ENCODE measurements around the gene TIMP2. TPM values are rescaled to one million over a fixed set of nuclear protein-coding genes. Genes with fewer than 3 reads are reported as not detected.

Gene TIMP2
- polyA plus RNA-seq, 2 of the 4 experiments (the other 2 are of a cell fraction) = 68.1 to 166 TPM

DNA sequence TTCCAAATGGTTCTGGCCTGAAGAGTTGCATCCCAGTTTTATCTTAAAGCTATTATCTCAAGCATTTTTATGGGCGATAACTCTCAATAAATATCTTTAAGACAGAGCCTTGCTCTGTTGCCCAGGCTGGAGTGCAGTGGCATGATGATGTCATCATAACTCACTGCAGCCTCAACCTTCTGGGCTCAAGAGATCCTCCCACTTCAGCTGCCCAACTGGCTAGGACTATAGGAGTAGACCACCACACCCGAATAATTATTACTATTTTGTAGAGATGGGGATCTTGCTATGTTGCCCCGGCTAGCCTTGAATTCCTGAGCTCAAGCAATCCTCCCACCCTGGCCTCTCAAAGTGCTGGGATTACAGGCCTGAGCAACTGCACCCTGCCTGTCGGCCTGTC, 117.0 kb downstream of the TIMP2 start:
- TF ChIP-seq ZSCAN20 (CRISPR knock-in tag; IDR thresholded peaks at IDR 0.05) (no peak), KDM5A (IDR thresholded peaks at IDR 0.05) (no peak), FOSL2 (IDR thresholded peaks at IDR 0.05) (no peak), FOSL2 (CRISPR knock-in tag; IDR thresholded peaks at IDR 0.05) (0 out of 2 replicates have a peak, but pooled peaks have one; percentile 16), EHF (CRISPR knock-in tag; IDR thresholded peaks at IDR 0.05) (no peak), JUNB (IDR thresholded peaks at IDR 0.05) (no peak)
- TF ChIP-seq, protein P1, sequence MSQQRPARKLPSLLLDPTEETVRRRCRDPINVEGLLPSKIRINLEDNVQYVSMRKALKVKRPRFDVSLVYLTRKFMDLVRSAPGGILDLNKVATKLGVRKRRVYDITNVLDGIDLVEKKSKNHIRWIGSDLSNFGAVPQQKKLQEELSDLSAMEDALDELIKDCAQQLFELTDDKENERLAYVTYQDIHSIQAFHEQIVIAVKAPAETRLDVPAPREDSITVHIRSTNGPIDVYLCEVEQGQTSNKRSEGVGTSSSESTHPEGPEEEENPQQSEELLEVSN (IDR thresholded peaks at IDR 0.05; ENCODE audit: borderline replicate concordance, low read depth) = no peak
- Histone ChIP-seq H3K4me3 (no peak overlapping the region), H3K4me1 (no peaks in the 10 kb centered on the region), H3K4me2 (no peak overlapping the region), H3K9me3 (no peaks in the 10 kb centered on the region), H3K27ac (no peak overlapping the region)
- no peak; a peak in 1 of 6 replicates for ATAC-seq
- 85% methylated on average over 4 of the region's 4 CpGs for WGBS (ENCODE audit: missing lambda C conversion rate)
- FAIRE-seq = no peak
- ChIA-PET CTCF (interaction anchor here (0.5 to 3.1 kb wide), 6 partner anchors 9 to 163 kb away, joined by 3 to 10 read pairs (median 4); partner anchors contain the start of gene CYTH1), POLR2A (no interaction called here)
- DNase-seq (ENCODE audit: low read depth in 1 of 2, low spot score in 1 of 2) = no peak

DNA sequence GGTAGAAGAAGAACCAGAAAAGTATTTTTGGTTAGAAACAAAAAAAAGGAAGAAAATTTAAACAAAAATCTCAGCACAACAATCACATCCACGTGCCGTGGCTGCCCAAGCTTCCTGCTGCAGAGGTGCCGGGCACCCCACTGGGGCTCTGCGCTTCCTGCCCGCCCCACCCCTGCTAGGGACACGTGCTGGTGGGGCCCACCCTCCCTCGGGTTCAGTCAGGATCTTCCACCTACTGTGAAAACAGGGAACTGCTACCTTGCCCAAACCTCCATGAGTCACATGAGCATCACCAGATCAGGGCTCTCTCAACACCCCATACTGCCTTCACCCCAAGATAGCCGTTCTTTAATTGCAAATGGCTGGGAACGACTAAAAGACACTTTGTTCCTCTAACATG, 118.7 kb downstream of the TIMP2 start:
- Histone ChIP-seq H3K4me3 (no peak overlapping the region), H3K9me3 (no peaks in the 10 kb centered on the region), H3K27ac (no peak overlapping the region), H3K4me1 (no peaks in the 10 kb centered on the region), H3K4me2 (no peak overlapping the region)
- ATAC-seq (peak; percentile 53 to 63), DNase-seq (ENCODE audit: low read depth in 1 of 2, low spot score in 1 of 2) (peak; percentile 27 to 53), FAIRE-seq (no peak)
- ChIA-PET CTCF (interaction anchor here (1.1 kb wide), 1 partner anchor 16 kb away, joined by 4 read pairs; no protein-coding TSS in a partner anchor), POLR2A (no interaction called here)
- TF ChIP-seq POLR2AphosphoS2 (conservative IDR thresholded peaks at IDR 0.05; ENCODE audit: low read length) (no peak), FOSB (CRISPR knock-in tag; IDR thresholded peaks at IDR 0.05) (no peak)
- TF ChIP-seq, protein P2, sequence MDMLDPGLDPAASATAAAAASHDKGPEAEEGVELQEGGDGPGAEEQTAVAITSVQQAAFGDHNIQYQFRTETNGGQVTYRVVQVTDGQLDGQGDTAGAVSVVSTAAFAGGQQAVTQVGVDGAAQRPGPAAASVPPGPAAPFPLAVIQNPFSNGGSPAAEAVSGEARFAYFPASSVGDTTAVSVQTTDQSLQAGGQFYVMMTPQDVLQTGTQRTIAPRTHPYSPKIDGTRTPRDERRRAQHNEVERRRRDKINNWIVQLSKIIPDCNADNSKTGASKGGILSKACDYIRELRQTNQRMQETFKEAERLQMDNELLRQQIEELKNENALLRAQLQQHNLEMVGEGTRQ (IDR thresholded peaks at IDR 0.05) = peak; percentile 12; the same call in 1 of the 2 replicates
- WGBS (ENCODE audit: missing lambda C conversion rate) = 88% methylated on average over 9 of the region's 9 CpGs

DNA sequence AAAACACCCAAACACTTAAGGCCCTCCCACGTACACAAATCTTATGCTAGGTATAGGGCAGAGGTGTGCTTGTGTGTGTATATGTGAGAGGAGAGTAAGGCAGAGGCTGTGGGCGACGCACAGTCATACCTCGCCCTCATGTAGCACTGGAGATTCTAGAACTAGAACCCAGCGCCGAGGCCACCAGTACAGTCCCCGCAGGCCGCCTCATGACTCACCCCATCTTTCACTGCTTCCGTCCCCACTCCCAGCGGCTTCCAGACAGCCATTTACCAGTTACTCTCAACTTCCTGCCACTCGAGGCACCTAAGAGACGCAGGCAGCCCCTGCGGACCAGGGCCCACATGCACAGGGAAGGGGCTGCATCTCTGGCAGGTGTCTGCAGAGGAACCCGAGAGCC, 119.9 kb downstream of the TIMP2 start:
- no peak overlapping the region for H3K4me3 ChIP-seq
- FAIRE-seq (no peak), DNase-seq (ENCODE audit: low read depth in 1 of 2, low spot score in 1 of 2) (no peak), ATAC-seq (no peak; a peak in 1 of 6 replicates)
- no peaks in the 10 kb centered on the region for H3K4me1 ChIP-seq
- no peak for TF ChIP-seq FOSL2 (IDR thresholded peaks at IDR 0.05)
- TF ChIP-seq FOSL2 (CRISPR knock-in tag; IDR thresholded peaks at IDR 0.05) = 0 out of 2 replicates have a peak, but pooled peaks have one; percentile 3
- TF ChIP-seq RAD21 (conservative IDR thresholded peaks at IDR 0.05 in 1 of 2, IDR thresholded peaks at IDR 0.05 in 1 of 2) = no peak
- TF ChIP-seq, protein P3, sequence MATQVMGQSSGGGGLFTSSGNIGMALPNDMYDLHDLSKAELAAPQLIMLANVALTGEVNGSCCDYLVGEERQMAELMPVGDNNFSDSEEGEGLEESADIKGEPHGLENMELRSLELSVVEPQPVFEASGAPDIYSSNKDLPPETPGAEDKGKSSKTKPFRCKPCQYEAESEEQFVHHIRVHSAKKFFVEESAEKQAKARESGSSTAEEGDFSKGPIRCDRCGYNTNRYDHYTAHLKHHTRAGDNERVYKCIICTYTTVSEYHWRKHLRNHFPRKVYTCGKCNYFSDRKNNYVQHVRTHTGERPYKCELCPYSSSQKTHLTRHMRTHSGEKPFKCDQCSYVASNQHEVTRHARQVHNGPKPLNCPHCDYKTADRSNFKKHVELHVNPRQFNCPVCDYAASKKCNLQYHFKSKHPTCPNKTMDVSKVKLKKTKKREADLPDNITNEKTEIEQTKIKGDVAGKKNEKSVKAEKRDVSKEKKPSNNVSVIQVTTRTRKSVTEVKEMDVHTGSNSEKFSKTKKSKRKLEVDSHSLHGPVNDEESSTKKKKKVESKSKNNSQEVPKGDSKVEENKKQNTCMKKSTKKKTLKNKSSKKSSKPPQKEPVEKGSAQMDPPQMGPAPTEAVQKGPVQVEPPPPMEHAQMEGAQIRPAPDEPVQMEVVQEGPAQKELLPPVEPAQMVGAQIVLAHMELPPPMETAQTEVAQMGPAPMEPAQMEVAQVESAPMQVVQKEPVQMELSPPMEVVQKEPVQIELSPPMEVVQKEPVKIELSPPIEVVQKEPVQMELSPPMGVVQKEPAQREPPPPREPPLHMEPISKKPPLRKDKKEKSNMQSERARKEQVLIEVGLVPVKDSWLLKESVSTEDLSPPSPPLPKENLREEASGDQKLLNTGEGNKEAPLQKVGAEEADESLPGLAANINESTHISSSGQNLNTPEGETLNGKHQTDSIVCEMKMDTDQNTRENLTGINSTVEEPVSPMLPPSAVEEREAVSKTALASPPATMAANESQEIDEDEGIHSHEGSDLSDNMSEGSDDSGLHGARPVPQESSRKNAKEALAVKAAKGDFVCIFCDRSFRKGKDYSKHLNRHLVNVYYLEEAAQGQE (IDR thresholded peaks at IDR 0.05) = no peak
- H3K4me2 ChIP-seq = no peak overlapping the region
- H3K27ac ChIP-seq = no peak overlapping the region
- 92% methylated on average over 14 of the region's 14 CpGs for whole genome bisulfite sequencing (ENCODE audit: missing lambda C conversion rate)
- CTCF ChIA-PET = interaction anchor here (0.5 to 1.3 kb wide), 4 partner anchors 9 to 787 kb away, joined by 3 read pairs; no protein-coding TSS in a partner anchor
- no peaks in the 10 kb centered on the region for H3K9me3 ChIP-seq
- POLR2A ChIA-PET = interaction anchor here (0.6 kb wide), 1 partner anchor 39 kb away, joined by 4 read pairs; no protein-coding TSS in a partner anchor

DNA sequence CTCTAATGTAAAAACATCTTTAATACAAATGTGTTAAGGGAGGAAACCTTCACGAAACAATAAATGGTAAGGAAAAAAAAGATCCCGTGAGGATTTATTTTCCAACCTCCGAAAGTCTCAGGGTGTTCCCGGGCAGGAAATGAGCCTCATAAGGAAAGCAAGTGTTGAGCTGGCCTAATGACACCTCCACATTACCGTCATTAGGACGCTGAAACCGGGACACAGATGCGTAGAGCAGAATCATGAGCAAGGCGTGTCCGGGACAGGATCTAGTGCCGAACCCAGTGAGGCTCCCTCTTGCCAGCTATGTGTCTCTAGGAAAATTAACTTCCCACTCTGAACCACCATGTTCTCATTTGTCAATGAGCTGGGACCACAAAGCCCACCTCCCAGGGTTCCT, 120.4 kb downstream of the TIMP2 start:
- Histone ChIP-seq H3K27ac (no peak overlapping the region), H3K4me2 (no peak overlapping the region), H3K9me3 (no peaks in the 10 kb centered on the region), H3K4me3 (no peak overlapping the region), H3K4me1 (no peaks in the 10 kb centered on the region)
- 93% methylated on average over 11 of the region's 11 CpGs for whole genome bisulfite sequencing (ENCODE audit: missing lambda C conversion rate)
- DNase-seq (ENCODE audit: low read depth in 1 of 2, low spot score in 1 of 2) = no peak
- TF ChIP-seq, protein P4, sequence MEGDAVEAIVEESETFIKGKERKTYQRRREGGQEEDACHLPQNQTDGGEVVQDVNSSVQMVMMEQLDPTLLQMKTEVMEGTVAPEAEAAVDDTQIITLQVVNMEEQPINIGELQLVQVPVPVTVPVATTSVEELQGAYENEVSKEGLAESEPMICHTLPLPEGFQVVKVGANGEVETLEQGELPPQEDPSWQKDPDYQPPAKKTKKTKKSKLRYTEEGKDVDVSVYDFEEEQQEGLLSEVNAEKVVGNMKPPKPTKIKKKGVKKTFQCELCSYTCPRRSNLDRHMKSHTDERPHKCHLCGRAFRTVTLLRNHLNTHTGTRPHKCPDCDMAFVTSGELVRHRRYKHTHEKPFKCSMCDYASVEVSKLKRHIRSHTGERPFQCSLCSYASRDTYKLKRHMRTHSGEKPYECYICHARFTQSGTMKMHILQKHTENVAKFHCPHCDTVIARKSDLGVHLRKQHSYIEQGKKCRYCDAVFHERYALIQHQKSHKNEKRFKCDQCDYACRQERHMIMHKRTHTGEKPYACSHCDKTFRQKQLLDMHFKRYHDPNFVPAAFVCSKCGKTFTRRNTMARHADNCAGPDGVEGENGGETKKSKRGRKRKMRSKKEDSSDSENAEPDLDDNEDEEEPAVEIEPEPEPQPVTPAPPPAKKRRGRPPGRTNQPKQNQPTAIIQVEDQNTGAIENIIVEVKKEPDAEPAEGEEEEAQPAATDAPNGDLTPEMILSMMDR (IDR thresholded peaks at IDR 0.05) = no peak
- TF ChIP-seq EHF (CRISPR knock-in tag; IDR thresholded peaks at IDR 0.05) = no peak
- TF ChIP-seq RARB (CRISPR knock-in tag; IDR thresholded peaks at IDR 0.05) = no peak
- no peak for TF ChIP-seq SREBF2 (IDR thresholded peaks at IDR 0.05)
- TF ChIP-seq ZFP36 (IDR thresholded peaks at IDR 0.05; ENCODE audit: borderline replicate concordance, partially characterized antibody) = no peak
- no peak for TF ChIP-seq EP300 (IDR thresholded peaks at IDR 0.05)
- TF ChIP-seq, protein P5, sequence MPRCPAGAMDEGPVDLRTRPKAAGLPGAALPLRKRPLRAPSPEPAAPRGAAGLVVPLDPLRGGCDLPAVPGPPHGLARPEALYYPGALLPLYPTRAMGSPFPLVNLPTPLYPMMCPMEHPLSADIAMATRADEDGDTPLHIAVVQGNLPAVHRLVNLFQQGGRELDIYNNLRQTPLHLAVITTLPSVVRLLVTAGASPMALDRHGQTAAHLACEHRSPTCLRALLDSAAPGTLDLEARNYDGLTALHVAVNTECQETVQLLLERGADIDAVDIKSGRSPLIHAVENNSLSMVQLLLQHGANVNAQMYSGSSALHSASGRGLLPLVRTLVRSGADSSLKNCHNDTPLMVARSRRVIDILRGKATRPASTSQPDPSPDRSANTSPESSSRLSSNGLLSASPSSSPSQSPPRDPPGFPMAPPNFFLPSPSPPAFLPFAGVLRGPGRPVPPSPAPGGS (IDR thresholded peaks at IDR 0.05) = no peak
- no peak for TF ChIP-seq HOXB13 (CRISPR knock-in tag; IDR thresholded peaks at IDR 0.05; ENCODE audit: low read depth)
- FAIRE-seq = no peak
- ChIA-PET CTCF (interaction anchor here (0.6 to 1.9 kb wide), 4 partner anchors 10 to 35 kb away, joined by 3 to 10 read pairs (median 3); no protein-coding TSS in a partner anchor), POLR2A (interaction anchor here (0.6 kb wide), 1 partner anchor 39 kb away, joined by 4 read pairs; no protein-coding TSS in a partner anchor)
- no peak for ATAC-seq
